Left lung (tissue), 10 donors: ENCODE results near the gene CFAP58. TPM values are rescaled to one million over a fixed set of nuclear protein-coding genes. Genes with fewer than 3 reads are reported as not detected.

Source experiments
- ATAC-seq: fragments of 200-7000 bp; cut with Tn5 transposase; one replicate; pipeline ENCODE4 v1.9.1; 2020; ENCODE audit warnings: moderate library complexity
- DNase-seq, 4 donors: peaks; one replicate each; pipeline ENCODE4 v3.0.0-alpha.2; 2013 to 2020
- H3K27ac ChIP-seq, 2 donors: fragments of 200-600 bp; sonication (generic) in 1 of 2; one replicate each; pipeline versions ENCODE4 v1.5.0 to v1.8.0; 2020 to 2021
- H3K27me3 ChIP-seq, 2 donors: fragments of 200-600 bp; sonication (generic) in 1 of 2; one replicate each; pipeline versions ENCODE4 v1.5.0 to v1.8.0; 2020 to 2021
- H3K36me3 ChIP-seq, 2 donors: fragments of 200-600 bp; sonication (generic) in 1 of 2; one replicate each; pipeline versions ENCODE4 v1.5.0 to v1.8.0; 2020 to 2021
- H3K4me1 ChIP-seq, 2 donors: fragments of 200-600 bp; one replicate each; pipeline ENCODE4 v1.8.0; 2021
- H3K4me3 ChIP-seq, 2 donors: fragments of 200-600 bp; sonication (generic) in 1 of 2; one replicate each; pipeline versions ENCODE4 v1.5.0 to v1.8.0; 2020 to 2021; ENCODE audit warnings: mild to moderate bottlenecking in 1 of 2
- H3K9me3 ChIP-seq, 2 donors: fragments of 200-600 bp; sonication (generic) in 1 of 2; one replicate each; pipeline versions ENCODE4 v1.5.0 to v1.8.0; 2020 to 2021
- intact Hi-C, 2 donors: fragments of 100-400 bp; cut with DNase I; formaldehyde crosslinking; loops; one replicate each; pipeline versions ENCODE4 v1.11.2 to v1.14.2; 2022
- polyA plus RNA-seq, 6 donors: library from polyadenylated mRNA; unstranded; fragments of 120-200 nt; gene quantifications; one replicate each; pipeline ENCODE4 v1.2.1, GENCODE V29; 2013; ENCODE audit not compliant: insufficient read length in 6 of 6
- total RNA-seq, 2 donors: library from RNA; stranded (reverse); fragmentation: NEBNext Ultra II Directional; extraction: Animal tissue kit (Norgen Biotek cat#: 25700); gene quantifications; one replicate each; pipeline ENCODE4 v1.2.1, GENCODE V29; 2021
- TF ChIP-seq, protein P1 (sequence below), 2 donors: fragments of 200-600 bp; sonication (generic) in 1 of 2; IDR thresholded peaks; one replicate each; pipeline versions ENCODE4 v1.5.0 to v1.8.0; 2021; ENCODE audit warnings: antibody characterized with exemption in 2 of 2
- donor health status: DM: no; HTN: yes; CAD: no.
- donor health status: DM: no; HTN: no; CAD: no.

CFAP58 gene
- total and polyA plus RNA-seq, 8 donors = 0.29 to 2.2 (median 1.6) TPM

DNA sequence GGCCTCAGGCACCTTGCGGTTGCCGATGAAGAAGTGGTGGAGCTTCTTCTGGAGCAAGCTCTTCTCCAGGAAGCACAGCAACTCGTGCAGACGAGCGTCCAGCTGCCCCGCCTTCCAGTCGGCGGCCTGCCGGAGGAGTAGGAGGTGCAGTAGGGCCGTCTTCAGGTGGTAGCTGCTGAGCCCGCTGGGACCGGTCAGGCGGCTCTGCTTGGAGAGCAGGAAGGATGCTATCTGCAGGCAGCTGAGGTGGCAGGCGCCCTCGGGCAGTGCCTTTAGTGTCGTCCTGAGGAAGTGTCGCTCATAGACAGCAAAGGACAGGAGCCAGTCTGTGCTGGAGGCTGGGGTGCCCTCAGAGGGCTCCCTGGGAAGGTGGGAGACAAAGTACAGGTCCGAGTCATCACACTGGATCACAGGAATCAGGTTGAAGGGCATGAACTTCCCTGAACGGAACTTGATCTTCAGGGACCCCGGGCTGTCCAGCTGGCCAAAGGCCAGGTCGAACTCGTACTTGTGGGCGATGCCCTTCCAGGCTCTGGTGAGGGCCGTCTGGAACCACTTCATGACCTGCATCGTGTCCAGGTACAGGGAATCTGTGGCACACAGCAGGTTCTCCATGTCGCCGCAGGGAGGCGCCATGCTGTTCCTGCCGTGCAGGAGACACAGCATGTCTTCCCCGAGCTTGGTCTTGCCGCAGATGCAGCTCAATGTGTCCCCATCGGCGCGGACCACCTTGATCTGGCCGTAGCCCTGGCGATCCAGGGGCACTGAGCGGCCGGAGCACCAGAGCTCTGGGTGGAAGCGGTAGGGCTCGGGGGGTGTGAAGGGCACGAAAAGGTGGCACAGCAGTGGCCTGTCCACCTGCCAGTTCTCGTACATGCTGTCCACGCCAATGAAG lies 38.8 kb upstream of the CFAP58 start:
- ATAC-seq = no peak
- peaks cover 0 to 66% of the 10 kb centered on the region in 2 donors for H3K36me3 ChIP-seq

DNA sequence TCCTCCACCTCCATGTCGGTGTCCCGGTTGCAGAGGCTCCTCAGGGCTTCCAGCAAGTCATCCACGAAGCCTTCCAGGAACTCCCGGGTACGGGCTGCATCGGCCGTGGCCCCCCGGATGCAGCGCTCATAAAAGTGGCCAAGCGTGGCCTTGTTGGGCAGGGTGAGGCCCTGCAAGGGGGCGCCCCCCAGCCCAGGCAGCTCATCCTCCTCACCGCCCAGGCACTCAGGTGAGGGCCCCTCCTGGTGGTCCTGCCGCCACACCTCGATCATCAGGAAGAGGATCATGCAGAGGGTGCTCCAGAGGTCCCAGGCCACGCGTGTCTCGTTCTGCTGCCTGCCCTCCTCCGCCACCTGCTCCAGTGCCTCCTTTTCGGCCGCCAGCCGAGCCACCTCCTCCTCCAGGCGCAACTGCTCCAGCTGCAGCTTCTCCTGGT lies 38.1 kb upstream of the CFAP58 start:
- Histone ChIP-seq H3K27ac (no peak overlapping the region), H3K4me1 (peaks cover 16 to 71% of the 10 kb centered on the region in 2 donors), H3K9me3 (no peaks in the 10 kb centered on the region), H3K4me3 (no peak overlapping the region), H3K27me3 (no peaks in the 10 kb centered on the region), H3K36me3 (peaks cover 0 to 59% of the 10 kb centered on the region in 2 donors)
- intact Hi-C loops = no loop called here
- ATAC-seq = no peak
- DNase-seq = no peak
- TF ChIP-seq, protein P1, sequence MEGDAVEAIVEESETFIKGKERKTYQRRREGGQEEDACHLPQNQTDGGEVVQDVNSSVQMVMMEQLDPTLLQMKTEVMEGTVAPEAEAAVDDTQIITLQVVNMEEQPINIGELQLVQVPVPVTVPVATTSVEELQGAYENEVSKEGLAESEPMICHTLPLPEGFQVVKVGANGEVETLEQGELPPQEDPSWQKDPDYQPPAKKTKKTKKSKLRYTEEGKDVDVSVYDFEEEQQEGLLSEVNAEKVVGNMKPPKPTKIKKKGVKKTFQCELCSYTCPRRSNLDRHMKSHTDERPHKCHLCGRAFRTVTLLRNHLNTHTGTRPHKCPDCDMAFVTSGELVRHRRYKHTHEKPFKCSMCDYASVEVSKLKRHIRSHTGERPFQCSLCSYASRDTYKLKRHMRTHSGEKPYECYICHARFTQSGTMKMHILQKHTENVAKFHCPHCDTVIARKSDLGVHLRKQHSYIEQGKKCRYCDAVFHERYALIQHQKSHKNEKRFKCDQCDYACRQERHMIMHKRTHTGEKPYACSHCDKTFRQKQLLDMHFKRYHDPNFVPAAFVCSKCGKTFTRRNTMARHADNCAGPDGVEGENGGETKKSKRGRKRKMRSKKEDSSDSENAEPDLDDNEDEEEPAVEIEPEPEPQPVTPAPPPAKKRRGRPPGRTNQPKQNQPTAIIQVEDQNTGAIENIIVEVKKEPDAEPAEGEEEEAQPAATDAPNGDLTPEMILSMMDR (IDR thresholded peaks at IDR 0.05) = no peak

More for the DNA sequence above, 38.8 kb upstream of the CFAP58 start:
- intact Hi-C loops = no loop called here
- DNase-seq = no peak
- Histone ChIP-seq H3K27ac (no peak overlapping the region), H3K9me3 (no peaks in the 10 kb centered on the region), H3K4me3 (no peak overlapping the region), H3K27me3 (no peaks in the 10 kb centered on the region), H3K4me1 (peaks cover 16 to 69% of the 10 kb centered on the region in 2 donors)
- TF ChIP-seq, protein P1 (IDR thresholded peaks at IDR 0.05) = no peak

DNA sequence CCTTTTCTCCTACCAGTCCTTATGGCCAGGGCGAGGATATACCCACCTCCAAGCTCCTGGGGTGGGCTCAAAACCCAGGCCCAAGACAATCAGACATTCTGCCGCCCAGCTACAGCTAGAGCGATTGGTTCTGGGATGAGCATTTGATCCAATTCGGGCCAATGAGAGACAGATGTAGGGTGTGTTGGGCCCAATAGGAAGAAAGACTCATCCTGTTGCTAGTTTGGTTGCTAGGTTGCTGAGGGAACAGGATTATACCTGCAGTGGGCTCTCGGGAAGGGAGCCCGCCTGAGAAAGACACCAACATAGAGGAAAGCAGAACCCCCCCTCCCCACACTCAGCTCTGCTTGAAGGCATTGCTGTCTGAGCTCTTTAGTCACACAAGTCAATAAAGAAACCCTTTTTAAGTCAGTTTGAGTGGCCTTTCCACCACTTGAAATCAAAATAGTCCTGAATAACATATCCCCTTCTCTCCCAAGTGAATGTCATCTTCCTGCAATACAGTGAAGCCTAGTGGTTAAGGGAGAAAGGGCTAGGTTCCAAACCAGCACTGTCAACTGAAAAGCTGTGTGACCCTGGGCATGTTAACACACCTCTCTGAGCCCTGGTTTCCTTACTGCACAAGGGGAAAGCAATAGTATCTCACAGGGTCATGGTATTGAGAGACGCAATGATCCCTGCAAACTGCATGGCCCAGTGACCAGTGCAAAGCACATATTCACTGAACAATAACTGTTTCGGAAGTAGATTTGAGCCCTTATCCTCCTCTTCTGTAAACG lies 37.1 kb upstream of the CFAP58 start:
- intact Hi-C loops = no loop called here
- Histone ChIP-seq H3K4me1 (peaks cover 23 to 79% of the 10 kb centered on the region in 2 donors), H3K27ac (peak overlapping the region in 1 of 2 donors; percentile 41), H3K27me3 (no peaks in the 10 kb centered on the region), H3K4me3 (no peak overlapping the region), H3K36me3 (peaks cover 0 to 49% of the 10 kb centered on the region in 2 donors), H3K9me3 (no peaks in the 10 kb centered on the region)
- DNase-seq (no peak), ATAC-seq (no peak)
- TF ChIP-seq, protein P1 (IDR thresholded peaks at IDR 0.05) = no peak

DNA sequence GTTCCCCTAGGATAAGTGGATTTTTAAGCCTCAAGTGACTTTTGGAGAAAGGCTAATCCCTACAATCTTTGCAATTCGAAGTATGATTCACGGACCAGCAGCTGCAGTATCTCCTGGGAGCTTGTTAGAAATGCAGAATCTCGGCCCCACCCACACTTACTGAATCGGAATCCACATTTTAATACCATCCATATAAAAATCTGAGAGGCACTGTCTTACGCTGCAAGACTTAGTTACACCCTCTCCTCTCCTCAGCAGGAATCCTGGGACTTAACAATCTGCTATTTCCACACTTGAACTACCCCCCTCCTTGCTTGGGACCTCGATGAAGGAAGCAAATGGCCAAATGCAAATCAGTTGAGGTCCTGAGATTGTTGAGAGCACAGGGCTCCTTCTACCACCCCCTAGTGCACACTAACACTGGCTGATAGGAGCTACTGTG lies 36.3 kb upstream of the CFAP58 start:
- Histone ChIP-seq H3K36me3 (peaks cover 0 to 42% of the 10 kb centered on the region in 2 donors), H3K9me3 (no peaks in the 10 kb centered on the region), H3K27me3 (no peaks in the 10 kb centered on the region), H3K27ac (peak overlapping the region in 1 of 2 donors; percentile 41), H3K4me1 (peaks cover 31 to 80% of the 10 kb centered on the region in 2 donors), H3K4me3 (no peak overlapping the region)
- ATAC-seq (peak; percentile 6), DNase-seq (no peak)
- TF ChIP-seq, protein P1 (IDR thresholded peaks at IDR 0.05) = no peak
- intact Hi-C loops = no loop called here
